ENCODE measurements around the gene ZDHHC24. TPM values are rescaled to one million over a fixed set of nuclear protein-coding genes. Genes with fewer than 3 reads are reported as not detected.

ZDHHC24 gene
- total RNA-seq, 1 experiment from 2014 or later = 10.5 TPM

GRCh38 chr11:66473608-66474515 is 72.0 kb downstream of the ZDHHC24 start:
- intact Hi-C loops (cut with micrococcal nuclease) = no loop called here
- DNase-seq (ENCODE audit: low read depth, low spot score) (no peak), ATAC-seq (no peak)
- H3K9me2 ChIP-seq (ENCODE audit: insufficient read depth) = no peaks in the 10 kb centered on the region
- H3K4me2 ChIP-seq (ENCODE audit: low read length) = no peak overlapping the region
- peaks cover 8 to 12% of the 10 kb centered on the region in 2 experiments; a peak in 2 of 4 replicates for H3K36me3 ChIP-seq (ENCODE audit: control insufficient read depth in 1 of 2, insufficient read depth in 2 of 2, low read length in 2 of 2)
- ChIA-PET POLR2A (no interaction called here), CTCF (no interaction called here), RAD21 (ENCODE audit: low non-redundant PET in 1 of 2, low total read pairs in 2 of 2, uncharacterized antibody in 2 of 2, unreplicated experiment in 2 of 2) (no interaction called here)
- H3K9me3 ChIP-seq (ENCODE audit: control insufficient read depth in 1 of 2, insufficient read depth in 1 of 2, low read depth in 1 of 2, low read length in 2 of 2) = no peaks in the 10 kb centered on the region
- no peak overlapping the region for H2AFZ ChIP-seq (ENCODE audit: low read depth, low read length, poor library complexity, severe bottlenecking)
- no peaks in the 10 kb centered on the region for H3K79me2 ChIP-seq (ENCODE audit: insufficient read depth, low read length)
- no peaks in the 10 kb centered on the region for H4K20me1 ChIP-seq (ENCODE audit: insufficient read depth)
- H3K27ac ChIP-seq (ENCODE audit: low read depth, low read length) = no peak overlapping the region
- H3K4me1 ChIP-seq (ENCODE audit: control insufficient read depth in 1 of 2, insufficient read depth in 2 of 2, low read length in 2 of 2) = peaks cover 0 to 3% of the 10 kb centered on the region in 2 experiments; a peak in 1 of 4 replicates
- no peak for TF ChIP-seq REST (IDR thresholded peaks at IDR 0.05; ENCODE audit: low read depth)
- TF ChIP-seq SIN3A (IDR thresholded peaks at IDR 0.05; ENCODE audit: low read depth) = no peak
- TF ChIP-seq ZFX (IDR thresholded peaks at IDR 0.05) = no peak
- TF ChIP-seq FOSL1 (IDR thresholded peaks at IDR 0.05; ENCODE audit: low read depth) = no peak
- no peak for TF ChIP-seq ELF1 (IDR thresholded peaks at IDR 0.05; ENCODE audit: borderline replicate concordance, low read depth)
- TF ChIP-seq TCF7L2 (IDR thresholded peaks at IDR 0.05; ENCODE audit: borderline replicate concordance, extremely low read depth, insufficient read depth, insufficient read length) = no peak
- TF ChIP-seq EGR1 (IDR thresholded peaks at IDR 0.05; ENCODE audit: low read depth) = no peak
- TF ChIP-seq POLR2A (IDR thresholded peaks at IDR 0.05; ENCODE audit: borderline replicate concordance, extremely low read depth, insufficient read depth, insufficient read length) = no peak
- no peak for TF ChIP-seq YY1 (IDR thresholded peaks at IDR 0.05; ENCODE audit: extremely low read depth, insufficient replicate concordance, low read depth, low read length)
- no TSS peak for BruUV-seq (replicated peaks)
- H3K4me3 ChIP-seq (replicated peaks in 1 of 2; ENCODE audit: low read depth in 1 of 2, low read length in 2 of 2) = no peak overlapping the region
- no peaks in the 10 kb centered on the region for H3K27me3 ChIP-seq (ENCODE audit: insufficient read depth, low read length)
- H3K9ac ChIP-seq (ENCODE audit: low read length) = no peak overlapping the region

Measured in HCT116 (cell line).